GM23338 (cell line): ENCODE data around the gene PSMB11. TPM values are rescaled to one million over a fixed set of nuclear protein-coding genes. Genes with fewer than 3 reads are reported as not detected.

Experiments used
- ATAC-seq: fragments of 200-7000 bp; cut with Tn5 transposase; 3 replicates; pipeline ENCODE4 v1.9.1; 2020
- DNase-seq: peaks from one replicate; pipeline ENCODE4 v3.0.0-alpha.2; 2015; ENCODE audit warnings: low spot score
- H2AFZ ChIP-seq: fragments of 200-600 bp; sonication (generic); 2 replicates; pipeline ENCODE4 v1.8.0; 2016; ENCODE audit warnings: antibody characterized with exemption, mild to moderate bottlenecking, moderate library complexity
- H3F3A ChIP-seq: fragments of 200-600 bp; sonication (generic); replicated peaks from 2 replicates; pipeline ENCODE4 v1.8.0; 2017; ENCODE audit warnings: antibody characterized with exemption, mixed run types, low read depth
- H3K27ac ChIP-seq: fragments of 200-600 bp; sonication (generic); 2 replicates; pipeline ENCODE4 v1.6.1; 2016; ENCODE audit warnings: low read depth
- H3K27me3 ChIP-seq: fragments of 200-600 bp; sonication (generic); 2 replicates; pipeline ENCODE4 v1.8.0; 2016; ENCODE audit warnings: mild to moderate bottlenecking, mixed run types, moderate library complexity; ENCODE audit not compliant: insufficient read depth
- H3K36me3 ChIP-seq: fragments of 200-600 bp; sonication (generic); 2 replicates; pipeline ENCODE4 v1.8.0; 2016; ENCODE audit warnings: mild to moderate bottlenecking; ENCODE audit not compliant: insufficient read depth
- H3K4me1 ChIP-seq: fragments of 200-600 bp; sonication (generic); 2 replicates; pipeline ENCODE4 v1.8.0; 2016; ENCODE audit warnings: mild to moderate bottlenecking, moderate library complexity; ENCODE audit not compliant: insufficient read depth
- H3K4me2 ChIP-seq: fragments of 200-600 bp; sonication (generic); 2 replicates; pipeline ENCODE4 v1.7.1; 2017; ENCODE audit warnings: mixed run types
- H3K4me3 ChIP-seq: fragments of 200-600 bp; sonication (generic); 2 replicates; pipeline ENCODE4 v1.6.1; 2016; ENCODE audit warnings: mixed run types
- H3K79me2 ChIP-seq: fragments of 200-600 bp; sonication (generic); replicated peaks from 2 replicates; pipeline ENCODE4 v1.8.0; 2017; ENCODE audit warnings: mild to moderate bottlenecking; ENCODE audit not compliant: insufficient read depth
- H3K9me2 ChIP-seq: fragments of 200-600 bp; sonication (generic); 2 replicates; pipeline ENCODE4 v1.8.0; 2017; ENCODE audit not compliant: insufficient read depth
- H4K20me1 ChIP-seq: fragments of 200-600 bp; sonication (generic); replicated peaks from 2 replicates; pipeline ENCODE4 v1.8.0; 2017; ENCODE audit warnings: mild to moderate bottlenecking; ENCODE audit not compliant: insufficient read depth
- H3K27ac Mint-ChIP-seq: 2 replicates; pipeline ENCODE4 v1.8.0; 2020; ENCODE audit warnings: inconsistent platforms, mild to moderate bottlenecking, moderate library complexity, mixed read lengths
- H3K27me3 Mint-ChIP-seq: 3 replicates; pipeline ENCODE4 v1.8.0; 2022; ENCODE audit warnings: low read depth, mild to moderate bottlenecking, moderate library complexity, mixed read lengths, inconsistent platforms; ENCODE audit not compliant: insufficient read depth, poor library complexity
- H3K36me3 Mint-ChIP-seq: 3 replicates; pipeline ENCODE4 v1.8.0; 2021; ENCODE audit warnings: low read depth, mild to moderate bottlenecking, inconsistent platforms, moderate library complexity, mixed read lengths
- H3K4me1 Mint-ChIP-seq: 3 replicates; pipeline ENCODE4 v1.8.0; 2020; ENCODE audit warnings: mild to moderate bottlenecking, inconsistent platforms, mixed read lengths
- H3K4me3 Mint-ChIP-seq: 3 replicates; pipeline ENCODE4 v1.8.0; 2021; ENCODE audit warnings: moderate library complexity, mild to moderate bottlenecking, inconsistent platforms, mixed read lengths
- H3K9me3 Mint-ChIP-seq: 3 replicates; pipeline ENCODE4 v1.8.0; 2020; ENCODE audit warnings: moderate library complexity, mild to moderate bottlenecking, inconsistent platforms, mixed read lengths
- CREB1 ChIP-seq: fragments of 250-450 bp; sonication (Bioruptor Pico); IDR thresholded peaks from 2 replicates; pipeline ENCODE4 v1.5.0; 2020; ENCODE audit warnings: low read depth, mild to moderate bottlenecking, moderate library complexity
- EZH2 ChIP-seq: fragments of 200-600 bp; sonication (generic); IDR thresholded peaks from one replicate; pipeline ENCODE4 v1.8.0; 2017; ENCODE audit warnings: antibody characterized with exemption, mild to moderate bottlenecking, low read depth; ENCODE audit not compliant: unreplicated experiment
- JUNB ChIP-seq: IDR thresholded peaks from one replicate; pipeline ENCODE4 v1.6.1; 2016; ENCODE audit warnings: antibody characterized with exemption; ENCODE audit not compliant: unreplicated experiment
- NANOG ChIP-seq: IDR thresholded peaks from 2 replicates; pipeline ENCODE4 v1.6.1; 2016; ENCODE audit warnings: antibody characterized with exemption, borderline replicate concordance
- POLR2AphosphoS5 ChIP-seq: IDR thresholded peaks from 2 replicates; pipeline ENCODE4 v1.6.1; 2016; ENCODE audit warnings: antibody characterized with exemption, low read depth
- STAT1 ChIP-seq: IDR thresholded peaks from one replicate; pipeline ENCODE4 v1.6.1; 2016; ENCODE audit warnings: antibody characterized with exemption; ENCODE audit not compliant: unreplicated experiment
- ZNF114 ChIP-seq: fragments of 250-450 bp; sonication (Bioruptor Pico); IDR thresholded peaks from 2 replicates; pipeline ENCODE4 v1.5.0; 2020; ENCODE audit warnings: mild to moderate bottlenecking, moderate library complexity
- polyA plus RNA-seq: library from polyadenylated mRNA; unstranded; fragments of >200 nt; fragmentation: Nextera tagmentation; extraction: Ambion mirVana; gene quantifications from 2 replicates; pipeline ENCODE4 v1.2.1, GENCODE V29; 2016
- total RNA-seq: library from RNA; depleted of rRNA; stranded (reverse); fragments of >200 nt; shearing (Covaris generic); gene quantifications from 2 replicates; pipeline ENCODE4 v1.2.3, GENCODE V29; 2014
- TF ChIP-seq, protein P1 (sequence below): IDR thresholded peaks from one replicate; pipeline ENCODE4 v1.6.1; 2018; ENCODE audit warnings: antibody characterized with exemption; ENCODE audit not compliant: unreplicated experiment
- TF ChIP-seq, protein P2 (sequence below): fragments of 250-450 bp; sonication (Bioruptor Pico); IDR thresholded peaks from 2 replicates; pipeline ENCODE4 v1.5.0; 2020; ENCODE audit warnings: mild to moderate bottlenecking, moderate library complexity
- TF ChIP-seq, protein P3 (sequence below): IDR thresholded peaks from 2 replicates; pipeline ENCODE4 v1.6.1; 2016; ENCODE audit warnings: antibody characterized with exemption

Gene PSMB11
- total and polyA plus RNA-seq, 2 experiments from 2014 or later: 0.07 TPM; not detected in 1

DNA sequence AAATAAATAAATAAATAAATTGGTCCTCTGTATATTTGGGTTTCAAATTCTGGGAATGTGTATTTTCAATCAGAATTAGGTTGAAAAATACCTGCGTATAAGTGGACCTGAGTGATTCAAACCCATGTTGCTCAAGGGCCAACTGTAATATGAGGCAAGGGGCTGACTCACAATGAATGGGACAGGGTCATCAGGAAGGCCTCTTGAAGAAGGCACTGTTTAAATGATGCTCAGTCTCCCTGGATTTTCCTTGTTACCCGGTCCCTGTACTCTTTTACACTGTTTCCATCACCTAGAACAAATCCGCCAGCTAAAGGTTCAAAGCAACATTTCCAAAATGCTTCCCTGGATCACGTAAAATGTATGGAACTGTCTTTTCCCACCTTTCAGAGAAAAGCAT is 11.1 kb upstream of the PSMB11 start:
- 0 out of 2 replicates have a peak, but pooled peaks cover 4% of the 10 kb centered on the region for H3K9me2 ChIP-seq
- Mint-ChIP-seq H3K4me3 (no peak overlapping the region), H3K36me3 (peaks cover 67% of the 10 kb centered on the region), H3K27me3 (no peaks in the 10 kb centered on the region), H3K4me1 (peaks cover 19% of the 10 kb centered on the region), H3K9me3 (no peaks in the 10 kb centered on the region), H3K27ac (no peak overlapping the region)
- DNase-seq (no peak), ATAC-seq (no peak)
- TF ChIP-seq, protein P1, sequence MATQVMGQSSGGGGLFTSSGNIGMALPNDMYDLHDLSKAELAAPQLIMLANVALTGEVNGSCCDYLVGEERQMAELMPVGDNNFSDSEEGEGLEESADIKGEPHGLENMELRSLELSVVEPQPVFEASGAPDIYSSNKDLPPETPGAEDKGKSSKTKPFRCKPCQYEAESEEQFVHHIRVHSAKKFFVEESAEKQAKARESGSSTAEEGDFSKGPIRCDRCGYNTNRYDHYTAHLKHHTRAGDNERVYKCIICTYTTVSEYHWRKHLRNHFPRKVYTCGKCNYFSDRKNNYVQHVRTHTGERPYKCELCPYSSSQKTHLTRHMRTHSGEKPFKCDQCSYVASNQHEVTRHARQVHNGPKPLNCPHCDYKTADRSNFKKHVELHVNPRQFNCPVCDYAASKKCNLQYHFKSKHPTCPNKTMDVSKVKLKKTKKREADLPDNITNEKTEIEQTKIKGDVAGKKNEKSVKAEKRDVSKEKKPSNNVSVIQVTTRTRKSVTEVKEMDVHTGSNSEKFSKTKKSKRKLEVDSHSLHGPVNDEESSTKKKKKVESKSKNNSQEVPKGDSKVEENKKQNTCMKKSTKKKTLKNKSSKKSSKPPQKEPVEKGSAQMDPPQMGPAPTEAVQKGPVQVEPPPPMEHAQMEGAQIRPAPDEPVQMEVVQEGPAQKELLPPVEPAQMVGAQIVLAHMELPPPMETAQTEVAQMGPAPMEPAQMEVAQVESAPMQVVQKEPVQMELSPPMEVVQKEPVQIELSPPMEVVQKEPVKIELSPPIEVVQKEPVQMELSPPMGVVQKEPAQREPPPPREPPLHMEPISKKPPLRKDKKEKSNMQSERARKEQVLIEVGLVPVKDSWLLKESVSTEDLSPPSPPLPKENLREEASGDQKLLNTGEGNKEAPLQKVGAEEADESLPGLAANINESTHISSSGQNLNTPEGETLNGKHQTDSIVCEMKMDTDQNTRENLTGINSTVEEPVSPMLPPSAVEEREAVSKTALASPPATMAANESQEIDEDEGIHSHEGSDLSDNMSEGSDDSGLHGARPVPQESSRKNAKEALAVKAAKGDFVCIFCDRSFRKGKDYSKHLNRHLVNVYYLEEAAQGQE: no peak
- TF ChIP-seq JUNB (no peak), NANOG (no peak), STAT1 (no peak), CREB1 (CRISPR knock-in tag) (no peak), EZH2 (no peak), ZNF114 (CRISPR knock-in tag) (no peak), POLR2AphosphoS5 (no peak)
- TF ChIP-seq, protein P2, sequence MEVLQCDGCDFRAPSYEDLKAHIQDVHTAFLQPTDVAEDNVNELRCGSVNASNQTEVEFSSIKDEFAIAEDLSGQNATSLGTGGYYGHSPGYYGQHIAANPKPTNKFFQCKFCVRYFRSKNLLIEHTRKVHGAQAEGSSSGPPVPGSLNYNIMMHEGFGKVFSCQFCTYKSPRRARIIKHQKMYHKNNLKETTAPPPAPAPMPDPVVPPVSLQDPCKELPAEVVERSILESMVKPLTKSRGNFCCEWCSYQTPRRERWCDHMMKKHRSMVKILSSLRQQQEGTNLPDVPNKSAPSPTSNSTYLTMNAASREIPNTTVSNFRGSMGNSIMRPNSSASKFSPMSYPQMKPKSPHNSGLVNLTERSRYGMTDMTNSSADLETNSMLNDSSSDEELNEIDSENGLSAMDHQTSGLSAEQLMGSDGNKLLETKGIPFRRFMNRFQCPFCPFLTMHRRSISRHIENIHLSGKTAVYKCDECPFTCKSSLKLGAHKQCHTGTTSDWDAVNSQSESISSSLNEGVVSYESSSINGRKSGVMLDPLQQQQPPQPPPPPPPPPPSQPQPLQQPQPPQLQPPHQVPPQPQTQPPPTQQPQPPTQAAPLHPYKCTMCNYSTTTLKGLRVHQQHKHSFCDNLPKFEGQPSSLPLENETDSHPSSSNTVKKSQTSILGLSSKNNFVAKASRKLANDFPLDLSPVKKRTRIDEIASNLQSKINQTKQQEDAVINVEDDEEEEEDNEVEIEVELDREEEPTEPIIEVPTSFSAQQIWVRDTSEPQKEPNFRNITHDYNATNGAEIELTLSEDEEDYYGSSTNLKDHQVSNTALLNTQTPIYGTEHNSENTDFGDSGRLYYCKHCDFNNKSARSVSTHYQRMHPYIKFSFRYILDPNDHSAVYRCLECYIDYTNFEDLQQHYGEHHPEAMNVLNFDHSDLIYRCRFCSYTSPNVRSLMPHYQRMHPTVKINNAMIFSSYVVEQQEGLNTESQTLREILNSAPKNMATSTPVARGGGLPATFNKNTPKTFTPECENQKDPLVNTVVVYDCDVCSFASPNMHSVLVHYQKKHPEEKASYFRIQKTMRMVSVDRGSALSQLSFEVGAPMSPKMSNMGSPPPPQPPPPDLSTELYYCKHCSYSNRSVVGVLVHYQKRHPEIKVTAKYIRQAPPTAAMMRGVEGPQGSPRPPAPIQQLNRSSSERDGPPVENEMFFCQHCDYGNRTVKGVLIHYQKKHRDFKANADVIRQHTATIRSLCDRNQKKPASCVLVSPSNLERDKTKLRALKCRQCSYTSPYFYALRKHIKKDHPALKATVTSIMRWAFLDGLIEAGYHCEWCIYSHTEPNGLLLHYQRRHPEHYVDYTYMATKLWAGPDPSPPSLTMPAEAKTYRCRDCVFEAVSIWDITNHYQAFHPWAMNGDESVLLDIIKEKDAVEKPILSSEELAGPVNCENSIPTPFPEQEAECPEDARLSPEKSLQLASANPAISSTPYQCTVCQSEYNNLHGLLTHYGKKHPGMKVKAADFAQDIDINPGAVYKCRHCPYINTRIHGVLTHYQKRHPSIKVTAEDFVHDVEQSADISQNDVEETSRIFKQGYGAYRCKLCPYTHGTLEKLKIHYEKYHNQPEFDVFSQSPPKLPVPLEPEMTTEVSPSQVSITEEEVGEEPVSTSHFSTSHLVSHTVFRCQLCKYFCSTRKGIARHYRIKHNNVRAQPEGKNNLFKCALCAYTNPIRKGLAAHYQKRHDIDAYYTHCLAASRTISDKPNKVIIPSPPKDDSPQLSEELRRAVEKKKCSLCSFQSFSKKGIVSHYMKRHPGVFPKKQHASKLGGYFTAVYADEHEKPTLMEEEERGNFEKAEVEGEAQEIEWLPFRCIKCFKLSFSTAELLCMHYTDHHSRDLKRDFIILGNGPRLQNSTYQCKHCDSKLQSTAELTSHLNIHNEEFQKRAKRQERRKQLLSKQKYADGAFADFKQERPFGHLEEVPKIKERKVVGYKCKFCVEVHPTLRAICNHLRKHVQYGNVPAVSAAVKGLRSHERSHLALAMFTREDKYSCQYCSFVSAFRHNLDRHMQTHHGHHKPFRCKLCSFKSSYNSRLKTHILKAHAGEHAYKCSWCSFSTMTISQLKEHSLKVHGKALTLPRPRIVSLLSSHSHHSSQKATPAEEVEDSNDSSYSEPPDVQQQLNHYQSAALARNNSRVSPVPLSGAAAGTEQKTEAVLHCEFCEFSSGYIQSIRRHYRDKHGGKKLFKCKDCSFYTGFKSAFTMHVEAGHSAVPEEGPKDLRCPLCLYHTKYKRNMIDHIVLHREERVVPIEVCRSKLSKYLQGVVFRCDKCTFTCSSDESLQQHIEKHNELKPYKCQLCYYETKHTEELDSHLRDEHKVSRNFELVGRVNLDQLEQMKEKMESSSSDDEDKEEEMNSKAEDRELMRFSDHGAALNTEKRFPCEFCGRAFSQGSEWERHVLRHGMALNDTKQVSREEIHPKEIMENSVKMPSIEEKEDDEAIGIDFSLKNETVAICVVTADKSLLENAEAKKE (CRISPR knock-in tag): no peak
- TF ChIP-seq, protein P3, sequence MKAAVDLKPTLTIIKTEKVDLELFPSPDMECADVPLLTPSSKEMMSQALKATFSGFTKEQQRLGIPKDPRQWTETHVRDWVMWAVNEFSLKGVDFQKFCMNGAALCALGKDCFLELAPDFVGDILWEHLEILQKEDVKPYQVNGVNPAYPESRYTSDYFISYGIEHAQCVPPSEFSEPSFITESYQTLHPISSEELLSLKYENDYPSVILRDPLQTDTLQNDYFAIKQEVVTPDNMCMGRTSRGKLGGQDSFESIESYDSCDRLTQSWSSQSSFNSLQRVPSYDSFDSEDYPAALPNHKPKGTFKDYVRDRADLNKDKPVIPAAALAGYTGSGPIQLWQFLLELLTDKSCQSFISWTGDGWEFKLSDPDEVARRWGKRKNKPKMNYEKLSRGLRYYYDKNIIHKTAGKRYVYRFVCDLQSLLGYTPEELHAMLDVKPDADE: no peak
- H3F3A ChIP-seq: peaks cover 18% of the 10 kb centered on the region
- H2AFZ ChIP-seq: no peak overlapping the region
- H3K4me2 ChIP-seq: no peak overlapping the region
- no peak overlapping the region for H3K4me3 ChIP-seq
- no peaks in the 10 kb centered on the region for H3K27me3 ChIP-seq
- H3K79me2 ChIP-seq: peaks cover 57% of the 10 kb centered on the region
- peaks cover 11% of the 10 kb centered on the region for H3K4me1 ChIP-seq
- H4K20me1 ChIP-seq: peaks cover 7% of the 10 kb centered on the region; the same call in 1 of the 2 replicates
- no peak overlapping the region for H3K27ac ChIP-seq
- peaks cover 58% of the 10 kb centered on the region for H3K36me3 ChIP-seq
